Prostate gland (tissue), 2 donors: ENCODE data around the gene ZNF787. TPM values are rescaled to one million over a fixed set of nuclear protein-coding genes. Genes with fewer than 3 reads are reported as not detected.

Experiments
- DNase-seq: peaks from one replicate; pipeline ENCODE4 v3.0.0-alpha.2; 2019; ENCODE audit warnings: low spot score
- H3K27ac ChIP-seq, 2 donors: fragments of 200-600 bp; sonication (generic); 2 replicates each; pipeline ENCODE4 v1.5.1; 2017 to 2019
- H3K27me3 ChIP-seq: fragments of 200-600 bp; sonication (generic); replicated peaks from 2 replicates; pipeline ENCODE4 v1.5.1; 2019; ENCODE audit not compliant: insufficient read depth
- H3K36me3 ChIP-seq, 2 donors: fragments of 200-600 bp; sonication (generic); 1 replicate in 1 of 2; 2 replicates in 1 of 2; pipeline versions ENCODE4 v1.5.1 to v1.8.1; 2017 to 2019
- H3K4me1 ChIP-seq: fragments of 200-600 bp; sonication (generic); replicated peaks from 2 replicates; pipeline ENCODE4 v1.5.1; 2019
- H3K4me3 ChIP-seq, 2 donors: fragments of 200-600 bp; sonication (generic); 2 replicates each; pipeline ENCODE4 v1.5.1; 2017 to 2019
- H3K9me3 ChIP-seq: fragments of 200-600 bp; sonication (generic); 2 replicates; pipeline ENCODE4 v1.5.1; 2017
- CTCF ChIP-seq, 4 experiments: fragments of 200-600 bp in 2 of 4; fragments of 450-650 bp in 2 of 4; sonication (generic) in 2 of 4; IDR thresholded peaks; 1 replicate in 3 of 4; 2 replicates in 1 of 4; pipeline ENCODE4 v1.5.1; 2016 to 2019; ENCODE audit warnings: antibody characterized with exemption in 4 of 4, mild to moderate bottlenecking in 2 of 4, moderate library complexity in 2 of 4
- POLR2A ChIP-seq: fragments of 450-650 bp; IDR thresholded peaks from one replicate; pipeline ENCODE4 v1.6.1; 2016; ENCODE audit warnings: antibody characterized with exemption, mild to moderate bottlenecking
- POLR2AphosphoS5 ChIP-seq: sonication (generic); formaldehyde crosslinking; IDR thresholded peaks from one replicate; pipeline ENCODE4 v1.6.1; 2017; ENCODE audit warnings: antibody characterized with exemption
- WGBS: methylation state at CpG from one replicate; pipeline ENCODE4 v1.1.5; 2018; 5-methylcytosine and 5-hydroxymethylcytosine counted together
- intact Hi-C: fragments of 100-400 bp; cut with DNase I; formaldehyde crosslinking; loops from one replicate; pipeline ENCODE4 v1.14.2; 2022
- total RNA-seq, 2 donors: library from RNA; depleted of rRNA; stranded (reverse); fragments of >200 nt; gene quantifications; one replicate each; pipeline ENCODE4 v1.1.0, GENCODE V29; 2016

ZNF787 gene
- 10 to 100 TPM; 28.2 to 47.5 TPM for total RNA-seq

GRCh38 chr19:56121180-56122167 lies at the start of gene ZNF787:
Gene ZNF787, minus strand, starts transcription at chr19:56121295. Its CDS starts 18,078 bp downstream, at chr19:56103217.
- intact Hi-C loops, result loop anchor here (2.0 kb wide), 1 partner anchor 19 kb away; the partner anchor contains the start of gene ZNF444
- TF ChIP-seq POLR2AphosphoS5, result peak; percentile 93
- TF ChIP-seq CTCF (IDR thresholded peaks at IDR 0.05), result peak in 2 of 4 experiments; percentile 23 to 32
- TF ChIP-seq POLR2A, result peak; percentile 51
- H3K4me3 ChIP-seq, result peak within 1 kb of the TSS; percentile 69 to 95
- WGBS, result 7% methylated on average over 69 of the region's 74 CpGs
- H3K9me3 ChIP-seq, result no peaks in the 10 kb centered on the region
- peak within 1 kb of the TSS; percentile 92 to 97 for H3K27ac ChIP-seq
- peaks cover 10% of the 10 kb centered on the region for H3K4me1 ChIP-seq
- peak; percentile 98 for DNase-seq
- no peaks in the 10 kb centered on the region for H3K36me3 ChIP-seq
- H3K27me3 ChIP-seq, result no peaks in the 10 kb centered on the region

GRCh38 chr19:56170261-56170660 lies 49.2 kb upstream of the ZNF787 start:
- 69% methylated on average over 14 of the region's 14 CpGs for WGBS
- H3K36me3 ChIP-seq, result no peaks in the 10 kb centered on the region
- no peak for DNase-seq
- TF ChIP-seq CTCF (IDR thresholded peaks at IDR 0.05) (no peak), POLR2AphosphoS5 (no peak), POLR2A (no peak)
- H3K4me3 ChIP-seq, result no peak overlapping the region
- no peaks in the 10 kb centered on the region for H3K4me1 ChIP-seq
- H3K27ac ChIP-seq, result no peak overlapping the region
- peaks cover 3% of the 10 kb centered on the region for H3K27me3 ChIP-seq
- intact Hi-C loops, result no loop called here
- H3K9me3 ChIP-seq, result no peaks in the 10 kb centered on the region

- H3K27ac ChIP-seq, result no peak overlapping the region
- no peaks in the 10 kb centered on the region for H3K4me1 ChIP-seq
- no peak for TF ChIP-seq POLR2A
- no peak for TF ChIP-seq CTCF (IDR thresholded peaks at IDR 0.05)
- no peak for TF ChIP-seq POLR2AphosphoS5
- WGBS, result 40% methylated on average over 7 of the region's 7 CpGs
- DNase-seq, result no peak
- no peaks in the 10 kb centered on the region for H3K9me3 ChIP-seq
- intact Hi-C loops, result no loop called here
- no peaks in the 10 kb centered on the region for H3K27me3 ChIP-seq
- H3K4me3 ChIP-seq, result no peak overlapping the region
- no peaks in the 10 kb centered on the region for H3K36me3 ChIP-seq
Observed at GRCh38 chr19:56167064-56167578, 46.0 kb upstream of the ZNF787 start.

- H3K9me3 ChIP-seq, result no peaks in the 10 kb centered on the region
- peaks cover 0 to 13% of the 10 kb centered on the region in 2 donors for H3K36me3 ChIP-seq
- H3K4me1 ChIP-seq, result no peaks in the 10 kb centered on the region
- H3K27me3 ChIP-seq, result no peaks in the 10 kb centered on the region
- no peak overlapping the region for H3K4me3 ChIP-seq
- 84% methylated on average over 13 of the region's 13 CpGs for WGBS
- H3K27ac ChIP-seq, result no peak overlapping the region
- TF ChIP-seq POLR2A (no peak), POLR2AphosphoS5 (no peak), CTCF (IDR thresholded peaks at IDR 0.05) (no peak)
- no peak for DNase-seq
- intact Hi-C loops, result no loop called here
Observed at GRCh38 chr19:56163097-56163496, 42.0 kb upstream of the ZNF787 start.
